Stimulated activated CD8-positive, alpha-beta memory T cell treated with anti-CD3 and anti-CD28 coated beads, Interleukin-7, amount 100 ng/mL, for 48 hours (primary cell): ENCODE measurements around the gene NLRP5.
"Not testable (repeated sequence)": the region's sequence is repeated elsewhere in the genome, so short reads cannot be mapped to it uniquely, and the experiment has no call there.

Experiments
- DNase-seq, 2 donors: peaks; one replicate each; pipeline ENCODE4 v3.0.0-alpha.2; 2020; ENCODE audit warnings: low read depth in 1 of 2; ENCODE audit errors: extremely low read depth in 1 of 2

NLRP5 gene

DNA sequence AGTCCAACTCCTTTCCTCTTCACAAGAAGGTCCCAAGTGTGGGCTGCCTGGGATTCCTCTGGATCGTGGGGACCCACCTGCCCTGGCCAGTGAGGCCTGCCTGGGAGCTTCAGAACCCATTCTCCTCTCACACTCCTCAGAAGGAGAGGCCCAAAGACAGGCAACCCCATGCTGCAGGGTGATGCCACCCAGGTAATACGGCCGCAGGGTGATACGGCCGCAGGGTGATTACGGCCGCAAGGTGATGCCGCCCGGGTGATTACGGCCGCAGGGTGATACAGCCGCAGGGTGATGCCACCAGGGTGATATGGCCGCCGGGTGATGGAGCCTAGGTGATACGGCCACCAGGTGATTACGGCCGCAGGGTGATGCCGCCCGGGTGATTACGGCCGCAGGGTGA is 111.7 kb downstream of the NLRP5 start:
- DNase-seq, result not testable (repeated sequence)

DNA sequence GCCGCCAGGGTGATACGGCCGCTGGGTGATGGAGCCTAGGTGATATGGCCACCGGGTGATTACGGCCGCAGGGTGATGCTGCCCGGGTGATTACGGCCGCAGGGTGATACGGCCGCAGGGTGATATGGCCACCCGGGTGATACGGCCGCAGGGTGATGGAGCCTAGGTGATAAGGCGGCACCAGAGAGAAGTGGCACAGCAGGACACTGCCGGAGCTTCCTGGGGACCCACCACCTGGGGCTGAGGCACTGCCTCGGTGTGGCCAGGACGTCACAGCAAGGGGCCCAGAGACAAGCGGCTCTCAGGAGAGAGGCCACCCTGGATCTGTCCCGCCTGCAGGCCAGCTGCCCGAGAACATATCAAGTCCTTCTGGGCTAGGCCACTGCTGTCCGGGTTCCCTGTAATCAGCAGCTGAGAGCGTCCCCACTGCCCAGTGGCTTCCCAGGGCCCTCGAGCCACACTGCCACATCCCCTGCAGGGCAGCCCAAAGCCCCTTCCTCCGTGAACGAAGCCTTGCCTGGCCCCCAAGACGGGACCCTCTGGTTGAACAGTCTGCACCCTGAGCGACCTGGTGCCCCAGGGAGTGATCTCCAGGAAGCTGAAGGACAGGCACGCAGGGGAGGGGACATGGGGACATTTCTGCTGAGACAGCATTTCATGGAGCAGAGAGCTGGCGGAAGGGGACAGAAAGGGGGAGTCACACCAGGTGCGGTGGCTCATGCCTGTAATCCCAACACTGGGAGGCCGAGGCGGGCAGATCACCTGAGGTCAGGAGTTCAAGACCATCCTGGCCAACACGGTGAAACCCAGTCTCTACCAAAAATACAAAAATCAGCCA is 112.4 kb downstream of the NLRP5 start:
- DNase-seq, result no peak

DNA sequence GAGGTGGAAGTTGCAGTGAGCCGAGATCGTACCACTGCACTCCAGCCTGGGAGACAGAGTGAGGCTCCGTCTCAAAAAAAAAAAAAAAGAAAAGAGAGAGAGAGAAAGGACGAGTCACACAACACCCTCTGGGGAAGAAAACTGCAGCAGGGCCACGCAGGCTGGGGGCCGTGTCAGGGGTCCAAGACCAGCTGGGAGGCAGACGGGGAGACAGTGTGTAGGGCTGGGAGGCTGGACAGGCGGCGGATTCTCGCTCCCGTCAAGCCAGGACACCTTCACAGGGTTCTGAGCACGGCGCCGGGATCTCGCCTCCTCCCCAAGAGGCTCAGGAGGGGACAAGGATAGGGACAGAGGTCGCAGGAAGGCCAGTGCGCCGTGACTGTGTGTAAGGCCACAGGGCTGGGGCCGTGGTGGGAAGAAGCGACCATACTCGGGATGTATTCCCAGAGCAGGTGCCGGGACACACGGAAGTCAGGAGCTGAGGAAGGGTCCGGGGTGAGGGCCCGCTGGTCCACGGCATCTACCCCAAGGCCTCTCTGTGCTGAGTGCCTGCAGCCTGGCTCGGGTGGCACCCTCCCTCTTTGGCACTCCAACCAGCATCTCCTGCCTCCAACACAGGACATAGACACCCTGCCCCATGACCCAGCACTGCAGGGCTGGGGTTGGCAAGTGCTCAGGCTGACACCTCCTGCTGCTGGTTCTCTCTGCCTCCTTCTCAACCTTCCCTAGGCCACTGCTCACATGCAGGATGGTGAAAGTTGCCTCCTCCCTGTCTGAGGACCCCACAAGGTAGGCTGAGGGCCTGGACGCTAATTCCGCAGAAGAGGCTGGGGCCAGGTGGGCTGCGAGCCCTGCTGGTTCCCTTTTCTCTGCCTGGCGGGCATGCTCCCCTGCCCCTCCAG is 113.3 kb downstream of the NLRP5 start:
- DNase-seq, result no peak

DNA sequence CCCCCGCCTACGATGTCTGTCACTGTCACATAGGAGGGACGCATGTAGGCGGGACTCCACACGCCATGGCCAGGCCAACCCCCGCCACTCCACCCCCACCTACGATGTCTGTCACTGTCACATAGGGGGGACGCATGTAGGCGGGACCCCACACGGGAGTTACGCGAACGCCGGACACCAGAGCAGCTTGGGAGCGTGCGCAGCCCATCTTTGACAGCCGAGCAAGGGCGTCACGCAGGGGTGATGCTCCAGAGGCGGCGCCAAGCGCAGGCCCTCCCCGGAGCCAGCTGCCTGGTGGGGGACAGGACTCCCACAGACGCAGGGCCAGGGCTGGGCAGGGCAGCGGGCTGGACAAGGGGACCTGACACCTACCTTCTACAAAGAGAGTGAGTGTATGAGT is 114.5 kb downstream of the NLRP5 start:
- DNase-seq, result no peak

DNA sequence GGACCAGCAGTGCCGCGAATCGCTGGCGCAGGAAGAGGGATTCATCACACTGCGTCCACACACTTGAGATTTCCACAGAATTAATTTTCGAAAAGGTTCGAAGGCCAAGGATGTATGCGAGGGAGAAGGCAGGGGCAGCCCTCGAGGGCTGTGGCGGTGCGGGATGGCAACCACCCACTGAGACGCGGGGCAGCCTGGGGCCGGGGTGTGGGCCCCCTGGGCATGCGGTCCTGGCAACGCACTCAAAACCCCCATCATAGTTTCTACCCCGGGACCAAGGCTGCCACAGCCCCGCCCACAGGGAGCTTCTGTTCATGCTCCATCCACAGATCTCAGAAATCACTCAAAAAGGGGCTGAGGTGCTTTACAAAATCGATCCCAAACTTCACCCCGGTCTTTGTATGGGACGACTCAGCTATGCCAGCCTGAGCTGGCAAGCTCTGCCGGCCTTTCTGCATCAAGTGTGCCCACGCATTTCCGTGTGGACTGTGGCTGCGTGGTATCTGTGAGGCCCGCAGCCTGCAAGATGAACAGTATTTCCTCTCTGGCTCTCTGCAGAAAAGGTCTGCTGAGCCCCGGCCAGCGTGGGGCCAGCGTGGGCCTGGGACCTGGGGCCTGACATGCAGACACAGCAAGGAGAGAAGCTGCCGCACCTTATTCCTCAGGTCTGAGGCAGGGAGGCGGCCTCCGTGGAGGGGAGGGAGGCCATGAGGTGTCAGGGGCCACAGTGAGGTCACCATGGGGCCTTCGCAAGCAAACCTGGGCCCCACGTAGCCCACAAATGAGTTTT is 115.4 kb downstream of the NLRP5 start:
- DNase-seq, result no peak

DNA sequence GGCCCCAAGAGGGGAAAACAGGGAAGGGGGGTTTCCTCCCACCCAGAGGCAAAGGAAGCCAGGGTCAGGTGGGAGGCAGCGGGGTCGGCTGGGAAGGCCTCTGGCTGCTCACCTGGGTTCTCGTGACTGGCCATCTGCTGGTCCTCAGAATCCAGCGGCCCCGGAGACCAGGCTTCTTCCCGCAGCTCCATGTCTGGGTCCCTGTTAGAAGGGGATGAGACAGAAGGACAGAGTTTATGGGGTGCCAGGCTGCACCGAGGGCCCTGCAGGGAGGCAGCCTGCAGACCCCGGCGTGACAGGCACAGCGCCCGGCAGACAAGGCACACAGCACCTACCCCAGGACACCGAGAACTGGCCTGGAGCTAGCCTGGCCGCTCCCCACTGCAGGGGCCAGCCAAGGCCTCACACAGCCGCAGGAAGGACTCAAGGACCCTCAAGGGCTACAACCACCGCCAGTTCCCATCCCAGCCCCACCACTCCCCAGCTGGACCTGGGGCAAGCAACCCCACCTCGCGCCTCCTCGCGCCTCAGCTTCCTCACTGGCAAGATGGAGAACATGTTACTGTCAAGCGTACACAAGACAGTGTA is 116.5 kb downstream of the NLRP5 start:
- no peak for DNase-seq

DNA sequence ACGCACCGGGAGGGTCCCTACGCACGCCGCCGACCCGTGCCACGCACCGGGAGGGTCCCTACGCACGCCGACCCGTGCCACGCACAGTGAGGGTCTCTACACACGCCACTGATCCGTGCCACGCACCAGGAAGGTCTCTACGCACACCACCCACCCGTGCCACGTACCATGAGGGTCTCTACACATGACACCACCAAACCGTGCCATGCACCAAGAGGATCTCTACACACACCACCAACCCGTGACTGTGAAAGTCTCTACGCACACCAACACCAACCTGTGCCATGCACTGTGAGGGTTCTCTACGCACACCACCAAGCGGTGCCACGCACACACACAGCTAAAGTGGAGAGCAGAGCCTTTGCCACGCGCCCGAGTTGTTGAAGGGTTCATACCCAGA is 117.8 kb downstream of the NLRP5 start:
- no peak for DNase-seq

DNA sequence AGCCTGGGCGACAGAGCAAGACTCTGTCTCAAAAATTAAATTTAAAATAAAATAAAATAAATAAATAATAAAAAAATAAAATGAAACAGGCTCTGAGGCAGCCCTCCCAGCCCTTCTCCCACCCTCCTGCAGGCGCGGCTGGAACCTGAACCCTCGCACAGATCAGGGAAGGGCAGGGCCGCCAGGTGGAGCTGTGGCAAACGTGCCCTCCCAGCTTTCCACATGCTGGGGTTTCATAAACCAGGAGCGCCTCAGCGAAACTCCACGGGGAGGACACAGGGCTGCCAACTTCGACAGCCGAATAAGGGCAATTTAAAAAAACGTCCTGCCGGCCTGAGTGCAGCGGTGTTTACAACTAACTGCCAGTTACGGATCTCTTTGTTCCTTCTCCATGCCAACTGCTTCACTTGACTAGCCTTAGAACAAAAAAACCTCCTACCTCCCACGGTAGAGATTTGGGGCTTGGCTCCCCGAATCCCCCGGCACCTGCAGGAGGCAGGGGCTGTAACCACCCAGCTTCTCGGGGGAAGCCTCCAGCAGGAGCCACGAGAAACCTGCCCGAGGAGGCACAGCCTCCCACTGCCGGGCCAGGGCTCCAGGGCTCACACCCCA is 118.6 kb downstream of the NLRP5 start:
- peak in 1 of 2 donors; percentile 17 for DNase-seq

DNA sequence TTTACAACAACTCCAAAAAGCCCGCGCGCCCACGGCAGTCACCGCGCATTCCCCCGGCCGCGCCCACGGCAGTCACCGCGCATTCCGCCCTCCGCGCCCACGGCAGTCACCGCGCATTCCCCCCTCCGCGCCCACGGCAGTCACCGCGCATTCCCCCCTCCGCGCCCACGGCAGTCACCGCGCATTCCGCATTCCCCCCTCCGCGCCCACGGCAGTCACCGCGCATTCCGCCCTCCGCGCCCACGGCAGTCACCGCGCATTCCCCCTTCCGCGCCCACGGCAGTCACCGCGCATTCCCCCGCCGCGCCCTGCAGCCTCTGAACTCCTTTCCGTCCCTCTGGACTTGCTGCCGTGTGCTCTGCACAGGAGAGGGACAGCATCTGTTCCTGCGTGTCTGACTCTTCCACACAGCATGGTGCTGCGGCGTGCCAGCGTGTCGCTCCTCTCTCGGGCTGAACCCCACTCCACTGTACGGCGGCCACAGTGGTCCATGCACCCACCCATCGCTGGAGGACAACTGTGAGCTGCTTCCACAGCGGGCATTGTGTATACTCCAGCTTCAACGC is 119.3 kb downstream of the NLRP5 start:
- DNase-seq, result not testable (repeated sequence)

DNA sequence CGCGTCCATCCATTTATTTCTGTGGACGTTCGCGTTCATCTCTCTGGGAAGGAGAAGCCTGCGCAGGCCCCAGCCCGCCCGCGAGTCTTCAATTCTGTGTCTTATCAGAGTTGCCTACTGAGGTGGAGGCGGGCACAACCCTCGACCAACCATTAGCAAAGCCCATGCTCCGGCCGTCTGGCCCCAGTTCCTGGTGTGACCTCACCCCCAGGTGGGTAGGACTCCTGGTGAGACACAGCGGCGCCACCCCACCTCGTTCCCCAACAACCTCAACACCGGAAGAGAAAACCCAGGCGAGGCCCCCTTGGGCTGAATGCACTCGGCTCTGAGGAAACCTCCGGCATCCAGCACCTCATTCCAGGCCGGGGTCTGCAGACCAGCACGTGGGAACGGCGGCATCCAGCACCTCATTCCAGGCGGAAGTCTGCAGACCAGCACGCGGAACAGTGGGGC is 119.8 kb downstream of the NLRP5 start:
- no peak for DNase-seq

DNA sequence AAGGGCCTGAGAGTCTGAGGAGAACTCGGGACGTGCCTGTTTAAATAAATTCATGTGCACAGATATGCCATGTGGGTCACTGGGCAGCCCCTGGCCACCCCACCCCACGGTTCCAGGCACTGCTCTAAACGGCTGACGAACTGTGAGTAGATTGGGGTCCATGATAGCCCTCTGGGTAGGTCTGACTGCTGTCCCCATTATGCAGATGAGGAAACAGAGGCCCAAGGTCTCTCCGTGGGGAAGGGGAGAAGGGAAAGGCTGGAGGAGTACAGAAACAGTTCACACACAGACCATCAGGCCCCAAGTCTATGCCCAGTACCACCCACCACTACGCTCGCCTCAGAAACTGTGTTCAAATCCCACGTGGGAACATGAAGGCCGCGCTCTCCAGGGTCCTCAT is 120.4 kb downstream of the NLRP5 start:
- DNase-seq, result no peak

DNA sequence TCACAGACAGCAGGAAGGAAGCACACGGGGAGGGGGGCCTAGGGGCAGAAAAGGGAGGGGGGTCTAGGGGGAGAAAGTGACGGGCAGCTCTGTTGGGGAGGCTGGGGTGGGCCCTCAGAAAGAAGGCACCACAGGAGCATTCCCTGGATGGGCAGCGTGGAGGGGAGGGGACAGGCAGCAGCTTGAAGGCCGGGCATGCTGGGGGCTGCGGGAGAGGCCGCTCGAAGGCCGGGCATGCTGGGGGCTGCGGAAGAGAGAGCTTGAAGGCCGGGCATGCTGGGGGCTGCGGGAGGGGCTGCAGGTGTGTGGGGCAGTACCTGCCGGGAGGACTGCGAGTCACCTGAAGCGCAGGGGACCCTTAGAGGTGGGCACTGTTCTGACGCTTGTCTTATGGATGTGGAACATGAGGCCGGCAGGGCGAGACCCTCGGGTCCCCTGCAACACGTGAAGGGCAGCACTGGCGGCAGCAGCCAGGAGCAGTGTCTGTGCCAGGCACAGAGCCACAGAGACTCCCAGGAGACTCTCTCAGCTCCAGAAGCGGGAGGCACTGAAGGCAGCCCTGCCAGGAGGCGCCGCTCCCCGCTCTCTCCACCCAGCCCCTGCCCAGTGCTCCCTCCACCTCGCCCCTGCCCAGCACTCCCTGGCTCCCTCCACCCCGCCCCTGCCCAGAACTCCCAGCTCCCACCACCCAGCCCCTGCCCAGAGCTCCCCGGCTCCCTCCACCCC is 121.2 kb downstream of the NLRP5 start:
- DNase-seq, result no peak

DNA sequence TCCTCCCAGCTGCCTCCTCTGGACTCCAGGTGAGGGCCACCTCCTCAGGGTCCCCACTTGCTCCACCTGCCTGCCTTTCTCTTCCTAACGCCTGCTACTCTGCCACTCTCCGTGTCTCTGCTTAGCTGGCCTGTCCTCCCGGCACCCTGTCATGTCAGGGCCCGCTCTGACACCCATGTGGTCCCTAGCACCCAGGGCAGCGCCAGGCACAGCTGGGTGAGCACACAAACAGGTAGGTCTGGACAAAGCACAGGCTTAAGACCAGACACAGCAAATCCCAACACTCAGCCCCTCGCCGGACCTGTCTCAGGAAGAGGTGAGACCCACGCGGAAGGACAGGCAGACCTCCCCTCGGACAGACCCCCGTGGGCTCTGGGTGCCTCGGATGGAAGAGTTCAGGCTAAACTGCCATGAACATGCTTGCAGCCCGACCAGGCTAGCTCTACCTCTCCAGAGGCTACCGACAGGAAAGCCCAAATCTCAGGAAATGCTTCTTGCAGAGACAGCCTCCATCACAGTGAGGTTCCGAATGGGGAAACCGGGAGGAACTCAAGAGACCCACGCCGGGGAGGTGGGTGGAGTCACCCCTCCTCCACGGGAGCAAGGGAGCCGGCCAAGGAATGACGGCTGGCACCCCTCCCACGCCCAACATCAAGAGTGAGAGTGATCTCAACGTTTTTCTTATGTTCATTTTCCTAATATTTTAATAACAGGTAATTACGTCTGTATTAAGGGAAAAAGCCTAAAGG is 122.0 kb downstream of the NLRP5 start:
- DNase-seq, result no peak

DNA sequence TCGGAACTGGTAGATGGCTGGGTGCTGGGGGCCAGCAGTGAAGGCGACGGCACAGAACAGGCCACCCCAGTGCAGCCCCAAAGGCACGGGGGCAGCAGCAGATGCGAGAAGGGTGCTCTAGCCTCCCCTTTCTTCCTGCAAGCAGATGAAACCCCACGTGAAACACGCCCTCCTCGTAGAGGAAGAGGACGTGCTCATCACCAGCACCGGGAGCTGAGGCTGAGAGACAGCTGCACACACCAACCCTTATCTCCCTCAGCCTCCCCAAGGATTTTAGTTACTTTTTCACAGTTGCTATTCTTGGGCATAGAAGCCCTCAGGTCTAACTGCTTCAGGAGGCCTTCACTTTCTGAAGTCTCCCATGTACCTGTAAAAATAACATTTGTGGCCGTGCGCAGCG is 122.7 kb downstream of the NLRP5 start:
- no peak for DNase-seq

DNA sequence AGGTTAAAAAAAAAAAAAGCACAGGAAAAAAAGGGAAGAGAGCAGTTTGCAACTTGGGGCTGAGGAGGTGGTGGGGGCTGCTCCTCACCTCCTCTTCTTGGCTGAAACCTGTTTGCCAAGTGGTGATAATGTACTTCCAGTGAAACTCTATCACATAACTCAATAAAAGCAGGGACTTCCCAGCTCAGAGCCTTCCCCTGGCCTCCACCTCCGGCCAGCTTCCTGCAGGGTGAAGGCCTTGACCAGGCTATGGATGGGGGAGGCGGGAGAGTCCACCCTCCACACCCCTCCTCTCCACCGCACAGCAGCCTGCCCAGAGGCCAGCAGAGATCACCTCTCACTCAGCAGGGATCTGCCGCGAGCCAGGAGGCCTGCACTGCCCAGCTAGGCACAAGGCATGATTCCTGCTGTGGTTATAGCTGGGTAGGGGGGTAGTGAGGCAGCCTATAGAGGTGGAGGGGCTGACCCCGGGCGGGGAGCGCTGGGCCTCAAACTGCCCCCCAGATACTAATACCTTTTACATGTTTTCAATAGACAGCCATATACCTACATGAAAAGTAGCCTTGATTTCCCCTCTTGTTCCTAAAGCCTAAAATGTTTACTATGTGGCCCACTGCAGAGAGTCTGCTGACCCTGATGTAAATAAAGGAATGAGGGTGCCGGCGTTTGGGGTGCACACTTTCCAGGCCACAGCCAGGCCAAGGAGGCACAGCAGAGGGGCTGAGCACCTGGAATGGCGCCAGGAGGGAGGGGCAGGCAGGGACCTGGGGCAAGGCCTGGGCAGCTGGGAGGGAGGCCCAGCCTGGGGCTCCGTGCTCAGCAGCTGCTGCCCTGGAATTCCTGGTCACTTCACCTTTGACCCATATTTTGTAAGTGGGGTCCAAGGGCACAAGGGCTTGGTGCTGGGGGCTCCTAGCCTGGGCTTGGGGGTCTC is 124.2 kb downstream of the NLRP5 start:
- no peak for DNase-seq
